ENCODE data around the gene OPA1.
A peak's percentile ranks its signal among the peaks of the same experiment; 100 is the strongest.
"Not testable (repeated sequence)": the region's sequence is repeated elsewhere in the genome, so short reads cannot be mapped to it uniquely, and the experiment has no call there.

OPA1 gene

DNA sequence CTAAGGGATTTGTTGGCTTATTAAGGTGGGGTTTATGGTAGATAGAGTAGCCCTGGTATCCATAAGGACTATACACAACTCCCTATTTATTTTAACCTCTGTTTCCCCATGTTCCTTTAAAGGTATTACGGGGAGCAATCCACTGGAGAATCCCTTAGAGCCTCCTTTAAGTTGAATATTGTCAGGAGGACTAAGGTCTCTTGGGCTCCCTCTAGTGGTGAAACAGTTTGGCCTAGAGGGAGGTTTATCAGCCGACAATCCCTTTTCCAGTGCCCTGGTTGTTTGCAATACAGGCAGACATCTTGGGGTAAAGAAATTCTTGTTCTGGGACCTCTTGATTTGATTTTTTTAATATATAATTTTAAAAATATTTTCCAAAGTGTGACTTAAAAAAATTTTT lies 12.9 kb downstream of the OPA1 start:
- H3K27ac Mint-ChIP-seq: no peak overlapping the region
- H3K4me1 Mint-ChIP-seq: peaks cover 25% of the 10 kb centered on the region
- peaks cover 14% of the 10 kb centered on the region for H3K36me3 Mint-ChIP-seq
- no peaks in the 10 kb centered on the region for H3K27me3 Mint-ChIP-seq
- ATAC-seq (ENCODE audit: low read depth) (peak; percentile 84), DNase-seq (ENCODE audit: low spot score in 2 of 2) (peak; percentile 46 to 63)
- no peak overlapping the region for H3K4me3 Mint-ChIP-seq
- peaks cover 2% of the 10 kb centered on the region for H3K9me3 Mint-ChIP-seq

DNA sequence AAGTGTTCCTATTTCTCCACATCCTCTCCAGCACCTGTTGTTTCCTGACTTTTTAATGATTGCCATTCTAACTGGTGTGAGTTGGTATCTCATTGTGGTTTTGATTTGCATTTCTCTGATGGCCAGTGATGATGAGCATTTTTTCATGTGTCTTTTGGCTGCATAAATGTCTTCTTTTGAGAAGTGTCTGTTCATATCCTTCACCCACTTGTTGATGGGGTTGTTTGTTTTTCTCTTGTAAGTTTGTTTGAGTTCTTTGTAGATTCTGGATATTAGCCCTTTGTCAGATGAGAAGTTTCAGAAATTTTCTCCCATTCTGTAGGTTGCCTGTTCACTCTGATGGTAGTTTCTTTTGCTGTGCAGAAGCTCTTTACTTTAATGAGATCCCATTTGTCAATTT lies 13.9 kb downstream of the OPA1 start:
- peaks cover 20% of the 10 kb centered on the region for H3K4me1 Mint-ChIP-seq
- peaks cover 14% of the 10 kb centered on the region for H3K36me3 Mint-ChIP-seq
- H3K27me3 Mint-ChIP-seq; DNase-seq (ENCODE audit: low spot score in 2 of 2); ATAC-seq (ENCODE audit: low read depth); H3K9me3 Mint-ChIP-seq; H3K27ac Mint-ChIP-seq; H3K4me3 Mint-ChIP-seq: not testable (repeated sequence)

DNA sequence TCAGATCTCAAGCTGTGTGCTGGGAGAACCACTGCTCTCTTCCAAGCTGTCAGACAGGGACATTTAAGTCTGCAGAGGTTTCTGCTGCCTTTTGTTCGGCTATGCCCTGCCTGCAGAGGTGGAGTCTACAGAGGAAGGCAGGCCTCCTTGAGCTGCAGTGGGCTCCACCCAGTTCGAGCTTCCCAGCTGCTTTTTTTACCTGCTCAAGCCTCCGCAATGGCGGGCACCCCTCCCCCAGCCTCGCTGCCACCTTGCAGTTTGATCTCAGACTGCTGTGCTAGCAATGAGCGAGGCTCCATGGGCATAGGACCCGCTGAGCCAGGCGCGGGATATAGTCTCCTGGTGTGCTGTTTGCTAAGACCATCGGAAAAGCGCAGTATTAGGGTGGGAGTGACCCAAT lies 17.5 kb downstream of the OPA1 start:
- not testable (repeated sequence) for ATAC-seq (ENCODE audit: low read depth); H3K27me3 Mint-ChIP-seq; DNase-seq (ENCODE audit: low spot score in 2 of 2); H3K9me3 Mint-ChIP-seq; H3K4me3 Mint-ChIP-seq; H3K27ac Mint-ChIP-seq
- H3K4me1 Mint-ChIP-seq: peaks cover 16% of the 10 kb centered on the region
- peaks cover 19% of the 10 kb centered on the region for H3K36me3 Mint-ChIP-seq

DNA sequence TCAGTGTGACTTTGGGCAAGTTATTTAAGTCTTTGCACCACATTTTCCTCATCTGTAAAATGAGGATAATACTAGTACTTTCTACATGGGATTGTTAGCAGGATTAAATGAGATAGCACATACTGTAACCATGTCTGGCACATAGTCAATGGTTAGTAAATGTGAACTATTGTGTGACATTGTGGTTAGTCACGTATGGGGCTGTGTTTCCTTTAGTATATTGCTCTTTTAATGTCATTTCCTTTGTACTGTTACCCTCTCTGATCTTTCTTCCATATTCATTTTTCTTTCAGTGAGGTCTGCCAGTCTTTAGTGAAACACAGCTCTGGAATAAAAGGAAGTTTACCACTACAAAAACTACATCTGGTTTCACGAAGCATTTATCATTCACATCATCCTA lies 21.4 kb downstream of the OPA1 start:
- peaks cover 28% of the 10 kb centered on the region for H3K36me3 Mint-ChIP-seq
- H3K4me3 Mint-ChIP-seq: no peak overlapping the region
- H3K4me1 Mint-ChIP-seq: peaks cover 5% of the 10 kb centered on the region
- no peak for DNase-seq (ENCODE audit: low spot score in 2 of 2)
- no peak for ATAC-seq (ENCODE audit: low read depth)
- no peaks in the 10 kb centered on the region for H3K27me3 Mint-ChIP-seq
- peaks cover 2% of the 10 kb centered on the region for H3K9me3 Mint-ChIP-seq
- no peak overlapping the region for H3K27ac Mint-ChIP-seq

DNA sequence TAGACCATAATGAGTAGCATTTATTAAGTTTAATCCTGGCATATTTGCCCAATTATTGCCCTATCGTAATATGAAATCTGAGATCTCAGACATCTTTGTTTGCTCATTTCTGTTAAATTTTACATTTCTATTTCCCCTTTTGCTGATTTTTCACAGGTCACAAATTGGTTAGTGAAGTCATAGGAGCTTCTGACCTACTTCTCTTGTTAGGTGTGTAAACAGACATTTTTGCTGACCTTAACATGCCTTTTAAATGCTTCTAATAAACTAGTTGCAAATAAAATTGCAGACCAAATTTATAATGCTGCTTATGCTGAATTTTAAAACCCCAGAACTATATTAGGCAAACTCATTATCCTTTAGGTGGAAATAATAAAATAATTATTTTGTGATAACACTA lies 24.6 kb downstream of the OPA1 start:
- Mint-ChIP-seq H3K4me1 (peaks cover 5% of the 10 kb centered on the region), H3K27ac (no peak overlapping the region), H3K4me3 (no peak overlapping the region), H3K36me3 (peaks cover 30% of the 10 kb centered on the region), H3K27me3 (no peaks in the 10 kb centered on the region), H3K9me3 (no peaks in the 10 kb centered on the region)
- ATAC-seq (ENCODE audit: low read depth) (no peak), DNase-seq (ENCODE audit: low spot score in 2 of 2) (no peak)

DNA sequence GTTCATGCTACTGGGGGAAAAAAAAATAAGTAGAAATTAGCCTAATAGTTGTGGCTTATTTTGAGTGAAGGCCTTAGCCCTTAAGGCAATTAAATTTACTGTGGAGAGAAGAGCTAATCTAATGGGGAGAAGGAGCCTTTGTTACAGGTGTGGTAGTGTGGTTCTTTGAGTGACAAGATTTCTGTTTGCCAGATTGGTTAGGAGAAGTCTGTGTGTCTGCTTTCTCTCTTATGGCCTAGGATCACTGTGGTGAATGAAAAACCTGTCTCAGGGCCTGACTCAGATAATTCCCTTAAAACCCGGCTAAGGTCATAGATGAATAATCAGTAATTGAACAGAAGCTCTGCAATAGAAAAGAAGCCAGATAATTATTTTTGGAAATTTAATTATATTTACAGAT lies 27.0 kb downstream of the OPA1 start:
- no peak overlapping the region for H3K4me3 Mint-ChIP-seq
- ATAC-seq (ENCODE audit: low read depth): no peak

DNA sequence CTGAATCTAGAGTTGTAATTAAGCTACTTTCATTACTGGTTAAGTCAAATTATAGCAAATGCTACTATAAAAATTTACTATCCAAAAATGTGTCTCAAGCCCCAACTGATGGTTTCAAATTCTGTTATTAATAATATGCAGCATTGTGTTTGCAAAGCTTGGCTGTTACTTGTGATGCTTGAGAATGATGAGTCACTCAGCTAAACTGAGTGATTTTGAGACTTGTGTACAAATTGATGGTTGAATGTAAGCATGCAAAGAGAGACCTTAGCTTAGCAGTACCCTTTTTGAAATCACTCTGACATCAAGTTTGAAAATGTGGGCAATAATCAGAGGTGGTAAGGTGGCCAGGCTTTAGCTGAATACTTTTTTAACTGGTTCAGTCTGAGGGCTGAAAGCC lies 27.6 kb downstream of the OPA1 start:
- peaks cover 29% of the 10 kb centered on the region for H3K36me3 Mint-ChIP-seq
- peak overlapping the region; percentile 41 for H3K27ac Mint-ChIP-seq
- H3K4me3 Mint-ChIP-seq: no peak overlapping the region
- H3K27me3 Mint-ChIP-seq: no peaks in the 10 kb centered on the region
- peaks cover 2% of the 10 kb centered on the region for H3K4me1 Mint-ChIP-seq
- DNase-seq (ENCODE audit: low spot score in 2 of 2) (no peak), ATAC-seq (ENCODE audit: low read depth) (no peak)
- no peaks in the 10 kb centered on the region for H3K9me3 Mint-ChIP-seq

More for the DNA sequence above, 27.0 kb downstream of the OPA1 start:
- no peak for DNase-seq (ENCODE audit: low spot score in 2 of 2)
- peaks cover 29% of the 10 kb centered on the region for H3K36me3 Mint-ChIP-seq
- H3K27me3 Mint-ChIP-seq: no peaks in the 10 kb centered on the region
- H3K4me1 Mint-ChIP-seq: peaks cover 2% of the 10 kb centered on the region
- H3K27ac Mint-ChIP-seq: peak overlapping the region; percentile 41
- H3K9me3 Mint-ChIP-seq: no peaks in the 10 kb centered on the region

DNA sequence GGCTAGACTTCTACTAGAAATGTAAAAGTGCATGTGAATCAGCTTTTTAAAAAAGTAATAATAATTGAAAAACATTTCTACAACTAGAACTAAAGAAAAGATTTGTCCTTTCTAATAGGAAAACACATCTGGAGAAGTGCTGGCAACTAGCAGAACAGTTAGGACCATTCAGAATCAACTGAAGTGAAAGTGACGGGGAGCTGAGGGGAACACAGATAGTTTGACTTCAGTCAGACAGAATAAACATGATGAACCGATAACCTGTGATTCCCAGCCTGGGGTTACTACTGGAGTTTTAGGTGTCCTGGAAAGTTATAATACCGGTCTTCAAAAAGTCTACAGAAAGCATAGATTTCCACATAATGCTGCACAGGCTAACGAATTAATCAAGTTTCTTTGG lies 28.1 kb downstream of the OPA1 start:
- no peaks in the 10 kb centered on the region for H3K27me3 Mint-ChIP-seq
- no peak overlapping the region for H3K4me3 Mint-ChIP-seq
- H3K4me1 Mint-ChIP-seq: peaks cover 2% of the 10 kb centered on the region
- peaks cover 30% of the 10 kb centered on the region for H3K36me3 Mint-ChIP-seq
- no peak overlapping the region for H3K27ac Mint-ChIP-seq
- no peaks in the 10 kb centered on the region for H3K9me3 Mint-ChIP-seq
- DNase-seq (ENCODE audit: low spot score in 2 of 2): no peak
- ATAC-seq (ENCODE audit: low read depth): no peak

DNA sequence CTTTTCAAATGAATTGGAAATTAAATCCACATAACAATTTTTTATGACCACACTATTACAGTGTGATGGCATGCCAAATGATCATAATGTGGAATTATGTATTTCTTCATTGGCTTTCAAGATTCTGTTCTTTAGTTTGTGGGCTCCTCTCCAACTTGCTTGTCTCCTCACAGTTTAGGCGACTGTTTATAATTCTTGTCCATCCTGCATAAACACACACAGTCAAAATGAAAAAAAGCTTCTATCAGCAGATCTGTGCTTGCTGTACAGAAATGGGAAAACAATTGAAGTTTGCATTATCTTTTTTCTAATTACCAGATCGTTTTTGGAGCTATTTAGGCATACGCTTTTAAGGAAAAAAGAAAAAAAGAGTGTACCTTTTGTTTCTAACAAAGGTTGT lies 37.0 kb downstream of the OPA1 start:
- H3K36me3 Mint-ChIP-seq: peaks cover 12% of the 10 kb centered on the region
- H3K27ac Mint-ChIP-seq: no peak overlapping the region

DNA sequence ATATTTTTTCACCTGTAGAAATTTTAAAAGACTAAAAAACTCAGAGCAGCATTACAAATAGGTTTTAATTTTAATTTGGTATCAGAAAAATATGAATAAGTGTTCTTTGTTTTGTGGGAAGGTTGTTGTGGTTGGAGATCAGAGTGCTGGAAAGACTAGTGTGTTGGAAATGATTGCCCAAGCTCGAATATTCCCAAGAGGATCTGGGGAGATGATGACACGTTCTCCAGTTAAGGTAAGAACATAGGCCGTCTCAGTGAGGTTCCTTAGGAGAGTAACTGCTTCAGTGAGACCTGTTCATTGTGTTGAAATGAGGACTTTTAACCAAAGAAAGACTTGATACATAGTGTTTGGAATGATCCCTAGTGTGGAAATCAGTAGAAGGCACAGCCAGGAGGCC lies 44.8 kb downstream of the OPA1 start:
- DNase-seq (ENCODE audit: low spot score in 2 of 2): no peak
- Mint-ChIP-seq H3K9me3 (no peaks in the 10 kb centered on the region), H3K27ac (no peak overlapping the region), H3K4me1 (no peaks in the 10 kb centered on the region), H3K4me3 (no peak overlapping the region), H3K36me3 (peaks cover 12% of the 10 kb centered on the region), H3K27me3 (no peaks in the 10 kb centered on the region)
- no peak for ATAC-seq (ENCODE audit: low read depth)

More for the DNA sequence above, 37.0 kb downstream of the OPA1 start:
- no peaks in the 10 kb centered on the region for H3K27me3 Mint-ChIP-seq
- no peaks in the 10 kb centered on the region for H3K4me1 Mint-ChIP-seq
- no peak overlapping the region for H3K4me3 Mint-ChIP-seq
- DNase-seq (ENCODE audit: low spot score in 2 of 2) (no peak), ATAC-seq (ENCODE audit: low read depth) (no peak)
- H3K9me3 Mint-ChIP-seq: no peaks in the 10 kb centered on the region

DNA sequence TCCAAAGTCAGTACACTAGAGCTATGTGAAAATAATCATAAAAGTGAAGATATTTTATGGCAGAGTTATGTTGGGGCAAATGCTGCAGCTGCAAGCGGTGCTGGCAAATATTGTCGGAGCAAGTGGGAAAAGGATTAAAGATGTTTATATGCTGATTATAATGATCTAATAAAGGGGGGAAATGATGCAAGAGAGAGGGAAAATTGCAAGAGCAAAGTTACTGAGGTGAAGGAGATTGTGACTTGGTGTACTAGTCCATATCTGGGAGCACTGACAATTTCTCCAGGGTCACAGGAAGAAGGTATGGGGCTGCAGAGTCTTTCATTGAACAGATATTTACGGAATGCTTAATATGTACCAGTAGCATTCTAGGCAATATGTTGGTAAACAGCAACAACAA lies 45.8 kb downstream of the OPA1 start:
- Mint-ChIP-seq H3K4me1 (no peaks in the 10 kb centered on the region), H3K27ac (no peak overlapping the region), H3K4me3 (no peak overlapping the region), H3K27me3 (no peaks in the 10 kb centered on the region), H3K36me3 (peaks cover 13% of the 10 kb centered on the region), H3K9me3 (no peaks in the 10 kb centered on the region)
- ATAC-seq (ENCODE audit: low read depth): no peak
- DNase-seq (ENCODE audit: low spot score in 2 of 2): no peak

DNA sequence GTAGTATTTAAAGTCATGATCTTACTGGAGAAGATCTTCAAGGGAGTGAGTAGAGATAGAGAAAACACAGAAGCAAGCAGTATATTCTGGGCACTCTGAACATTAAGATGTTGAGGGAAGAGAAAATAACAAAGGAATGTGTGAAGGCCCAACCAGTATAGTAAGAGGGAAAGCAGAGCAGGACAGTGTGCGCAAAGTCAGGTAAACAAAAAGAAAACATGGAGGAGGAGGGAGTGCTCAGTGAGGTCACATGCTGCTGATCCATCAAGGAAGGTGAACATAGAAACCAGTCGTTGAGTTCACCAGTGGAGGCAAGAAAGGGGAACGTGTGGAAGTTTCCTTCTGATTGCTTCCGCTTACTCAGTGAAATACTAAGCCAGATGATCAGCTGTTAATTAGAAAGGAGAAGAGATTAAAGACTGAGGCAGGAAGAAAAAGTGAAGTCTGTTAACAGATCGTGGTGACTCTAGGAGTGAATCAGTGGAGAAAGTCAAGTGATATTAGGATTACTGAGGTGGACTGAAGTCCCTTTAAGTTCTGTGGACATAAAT lies 47.2 kb downstream of the OPA1 start:
- ATAC-seq (ENCODE audit: low read depth) (no peak), DNase-seq (ENCODE audit: low spot score in 2 of 2) (no peak)
- Mint-ChIP-seq H3K4me1 (no peaks in the 10 kb centered on the region), H3K4me3 (no peak overlapping the region), H3K36me3 (peaks cover 11% of the 10 kb centered on the region), H3K27ac (no peak overlapping the region), H3K27me3 (no peaks in the 10 kb centered on the region), H3K9me3 (no peaks in the 10 kb centered on the region)

DNA sequence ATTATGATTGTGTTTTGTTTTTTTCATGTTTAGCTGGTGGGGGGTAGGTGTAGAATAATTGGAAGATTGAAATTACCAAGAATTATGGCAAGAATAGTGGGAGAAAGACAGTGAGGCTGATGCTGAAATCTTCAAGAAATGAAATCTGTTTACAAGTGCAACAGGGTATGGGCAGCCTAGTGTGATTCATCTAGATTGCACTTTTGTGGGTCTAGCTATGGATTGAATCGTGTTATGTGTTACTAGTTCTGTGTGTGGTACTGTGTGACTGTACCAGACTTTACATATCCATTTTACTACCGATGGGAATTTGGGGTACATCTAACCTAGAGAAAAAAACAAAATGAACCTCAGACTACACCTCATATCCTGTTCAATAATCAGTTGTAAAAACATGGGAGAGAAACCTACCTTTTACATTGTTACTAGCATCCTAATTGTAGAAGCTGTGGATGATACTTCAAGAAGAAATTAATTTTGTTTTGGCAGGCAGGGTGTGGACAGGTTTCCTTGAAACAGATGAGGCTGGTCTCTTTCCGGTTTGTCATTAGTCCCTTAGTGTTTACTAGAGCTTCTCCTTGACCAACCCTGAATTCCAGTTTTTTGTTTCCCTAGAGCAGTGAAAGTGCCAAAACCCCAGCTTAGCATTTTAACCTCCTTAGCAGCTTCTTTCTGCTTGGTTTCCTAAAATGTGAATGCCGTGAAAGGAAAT lies 47.9 kb downstream of the OPA1 start:
- no peak overlapping the region for H3K27ac Mint-ChIP-seq
- H3K27me3 Mint-ChIP-seq: no peaks in the 10 kb centered on the region
- DNase-seq (ENCODE audit: low spot score in 2 of 2): no peak
- peaks cover 9% of the 10 kb centered on the region for H3K36me3 Mint-ChIP-seq
- no peak for ATAC-seq (ENCODE audit: low read depth)
- no peaks in the 10 kb centered on the region for H3K9me3 Mint-ChIP-seq
- H3K4me1 Mint-ChIP-seq: no peaks in the 10 kb centered on the region
- no peak overlapping the region for H3K4me3 Mint-ChIP-seq

DNA sequence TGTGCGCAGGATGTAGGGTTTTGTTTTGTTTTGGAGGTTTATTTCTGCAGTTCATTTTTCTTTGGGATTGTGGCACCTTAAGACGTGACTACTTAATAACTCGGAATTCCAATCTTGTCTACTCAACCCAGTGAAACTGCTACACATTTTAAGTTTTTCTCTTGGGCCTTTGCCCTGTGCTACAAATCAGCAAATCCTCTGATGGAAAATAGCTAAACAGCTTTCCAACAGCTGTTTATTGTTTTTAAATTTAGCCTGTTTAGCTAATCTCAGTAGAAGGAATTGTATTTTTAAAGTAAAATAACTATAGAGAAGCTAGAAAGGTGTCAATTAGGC lies 48.4 kb downstream of the OPA1 start:
- H3K27ac Mint-ChIP-seq: no peak overlapping the region
- no peaks in the 10 kb centered on the region for H3K4me1 Mint-ChIP-seq
- ATAC-seq (ENCODE audit: low read depth) (no peak), DNase-seq (ENCODE audit: low spot score in 2 of 2) (no peak)
- H3K4me3 Mint-ChIP-seq: no peak overlapping the region
- no peaks in the 10 kb centered on the region for H3K9me3 Mint-ChIP-seq
- peaks cover 12% of the 10 kb centered on the region for H3K36me3 Mint-ChIP-seq
- H3K27me3 Mint-ChIP-seq: no peaks in the 10 kb centered on the region

DNA sequence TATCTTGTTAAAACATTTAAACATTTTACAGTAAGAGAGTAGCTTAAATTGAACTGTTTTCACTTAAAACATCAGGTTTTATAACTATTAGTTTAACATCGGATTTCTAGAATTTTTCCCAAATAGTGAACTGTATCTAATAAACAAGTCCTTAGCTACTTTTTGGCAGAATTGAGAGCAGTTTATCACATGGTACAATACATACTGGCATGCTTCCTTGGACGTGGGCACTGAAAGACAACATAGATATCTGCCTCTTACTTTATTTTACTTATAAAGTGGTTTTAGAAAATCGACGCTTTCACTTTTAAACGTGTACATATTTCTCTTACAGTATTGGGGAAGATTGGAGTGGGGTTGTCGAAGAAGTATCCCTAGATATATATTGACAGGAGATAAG lies 52.8 kb downstream of the OPA1 start:
- H3K4me3 Mint-ChIP-seq: no peak overlapping the region
- ATAC-seq (ENCODE audit: low read depth) (no peak), DNase-seq (ENCODE audit: low spot score in 2 of 2) (no peak)
- H3K9me3 Mint-ChIP-seq: no peaks in the 10 kb centered on the region
- H3K36me3 Mint-ChIP-seq: peaks cover 21% of the 10 kb centered on the region
- H3K27ac Mint-ChIP-seq: no peak overlapping the region
- no peaks in the 10 kb centered on the region for H3K27me3 Mint-ChIP-seq
- no peaks in the 10 kb centered on the region for H3K4me1 Mint-ChIP-seq
